SH-SY5Y (cell line): ENCODE results near the gene POLA1.

Experiments
- GATA2 ChIP-seq: IDR thresholded peaks from 2 replicates; pipeline ENCODE4 v1.6.1; 2011; ENCODE audit warnings: mild to moderate bottlenecking, low read depth, low read length
- GATA3 ChIP-seq: IDR thresholded peaks from 2 replicates; pipeline ENCODE4 v1.6.1; 2011; ENCODE audit warnings: low read depth, mild to moderate bottlenecking, low read length, moderate library complexity

GRCh38 chrX:24647257-24648058 is 46.3 kb upstream of the POLA1 start, which contains the start of gene PCYT1B:
- TF ChIP-seq GATA3 (no peak), GATA2 (0 out of 2 replicates have a peak, but pooled peaks have one; percentile 6)
